NCI-H345 treated with DMSO at 0.1 percent for 48 hours (cell line): Measurements from ENCODE around the gene AKR1B15.
A peak's percentile ranks its signal among the peaks of the same experiment; 100 is the strongest.
"Not testable (repeated sequence)": the region's sequence is repeated elsewhere in the genome, so short reads cannot be mapped to it uniquely, and the experiment has no call there.

Experiments used
- DNase-seq: peaks from one replicate; lab custom pipeline; 2025; ENCODE audit not compliant: unreplicated experiment; lab: John Stamatoyannopoulos, UW

AKR1B15 gene

DNA sequence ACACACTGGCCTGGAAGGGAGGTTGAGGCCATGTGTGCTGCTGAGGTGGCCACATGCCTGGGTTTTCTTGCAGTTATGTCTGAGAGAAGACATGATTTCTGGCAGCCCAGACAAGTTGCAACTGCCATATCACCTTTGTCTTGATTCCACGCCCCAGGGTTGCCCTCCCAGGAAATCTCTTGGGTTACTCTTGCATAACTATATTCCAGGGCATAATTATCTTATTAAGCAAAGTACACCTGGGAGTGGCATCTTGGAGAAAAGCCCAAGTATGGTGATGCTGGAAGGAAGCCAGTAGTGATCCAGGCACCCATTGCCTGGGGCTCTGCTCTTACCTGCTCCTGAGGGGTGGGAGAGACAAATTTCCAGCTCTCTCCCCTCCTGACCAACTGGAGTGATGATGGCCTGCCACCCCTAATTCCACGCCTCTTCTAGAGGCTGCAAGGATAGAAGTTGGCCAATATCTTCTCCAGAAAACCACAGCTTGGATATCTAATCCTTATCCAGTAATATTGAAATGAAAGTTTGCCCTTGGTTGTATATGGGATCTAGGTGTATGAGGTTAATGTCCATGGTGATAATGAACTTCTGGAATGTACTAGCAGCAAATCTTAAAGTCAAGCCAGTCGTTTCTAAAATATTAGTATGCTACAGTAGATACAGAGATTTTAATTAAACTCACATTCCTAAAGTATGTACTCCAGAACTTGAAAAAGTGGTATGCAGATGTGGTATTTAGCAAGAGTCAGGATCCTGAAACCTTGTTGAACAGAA lies 16.5 kb upstream of the AKR1B15 start:
- no peak for DNase-seq

- no peak for DNase-seq
Measured at GRCh38 chr7:134532954-134533218, 16.0 kb upstream of the AKR1B15 start.

GRCh38 chr7:134533288-134533771 lies 15.6 kb upstream of the AKR1B15 start:
- no peak for DNase-seq

DNA sequence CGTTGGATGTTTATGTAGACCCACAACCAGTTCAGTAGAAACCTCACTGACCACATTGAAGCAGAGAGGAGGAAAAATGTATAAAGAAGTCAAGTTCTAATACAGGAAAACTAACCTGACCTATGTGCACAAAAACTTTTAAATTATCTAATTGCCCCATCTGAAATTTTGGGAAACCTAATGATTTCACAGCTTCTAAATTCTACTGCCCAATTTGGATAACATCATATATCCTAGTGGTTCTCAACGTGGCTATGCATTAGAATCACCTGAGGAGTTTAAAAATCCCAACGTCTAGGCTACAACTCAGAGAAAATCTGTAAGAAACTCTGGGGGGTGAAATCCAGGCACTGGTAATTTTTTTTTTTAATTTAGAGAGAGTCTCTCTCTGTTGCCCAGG lies 14.3 kb upstream of the AKR1B15 start:
- DNase-seq, result no peak

DNA sequence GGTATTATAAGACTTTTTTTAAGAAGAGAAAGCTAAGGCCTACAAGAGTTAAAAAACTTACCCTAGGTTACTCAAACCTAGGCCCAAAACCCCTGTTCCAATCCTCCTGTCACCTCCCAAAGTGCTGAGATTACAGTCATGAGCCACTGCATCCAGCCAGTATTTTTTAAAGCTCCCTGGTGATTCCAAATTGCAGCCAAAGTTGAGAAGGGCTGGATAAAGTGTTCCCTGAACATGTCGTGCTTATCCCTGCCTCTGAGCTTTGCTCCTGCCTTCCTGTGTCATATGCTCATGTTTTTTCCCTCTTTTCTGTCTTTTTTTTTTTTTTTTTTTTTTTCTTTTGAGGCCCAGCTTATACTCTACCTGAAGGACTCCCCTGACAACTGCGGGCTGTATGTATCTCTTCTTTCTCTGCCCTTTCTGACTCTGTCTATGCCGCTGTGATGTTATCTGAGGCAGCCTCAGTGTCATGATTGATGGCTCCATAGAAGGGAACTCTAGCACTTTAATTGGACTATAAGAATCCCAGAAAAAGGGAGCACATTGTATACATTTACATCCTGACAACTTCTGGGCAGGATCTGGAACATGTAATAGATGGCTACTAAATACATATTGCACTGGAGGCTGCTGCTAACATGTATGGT lies 13.5 kb upstream of the AKR1B15 start:
- no peak for DNase-seq

- no peak for DNase-seq
Measured at GRCh38 chr7:134535919-134536299, 13.0 kb upstream of the AKR1B15 start.

DNA sequence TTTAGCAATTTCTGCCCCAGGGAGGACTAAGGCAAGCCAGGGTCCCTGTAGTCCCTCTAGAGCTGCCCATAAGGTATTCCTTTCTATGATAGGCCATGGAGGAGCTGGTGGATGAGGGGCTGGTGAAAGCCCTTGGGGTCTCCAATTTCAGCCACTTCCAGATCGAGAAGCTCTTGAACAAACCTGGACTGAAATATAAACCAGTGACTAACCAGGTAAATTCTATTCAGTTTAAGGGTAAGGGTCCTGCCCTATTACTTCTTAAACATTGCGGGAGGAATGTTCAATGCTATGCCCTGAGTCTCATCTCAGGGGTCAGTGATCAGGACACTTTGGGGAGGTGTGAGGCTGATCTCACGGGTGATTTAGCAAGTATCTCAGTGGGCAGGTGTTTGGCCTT lies 12.4 kb upstream of the AKR1B15 start:
- not testable (repeated sequence) for DNase-seq

DNA sequence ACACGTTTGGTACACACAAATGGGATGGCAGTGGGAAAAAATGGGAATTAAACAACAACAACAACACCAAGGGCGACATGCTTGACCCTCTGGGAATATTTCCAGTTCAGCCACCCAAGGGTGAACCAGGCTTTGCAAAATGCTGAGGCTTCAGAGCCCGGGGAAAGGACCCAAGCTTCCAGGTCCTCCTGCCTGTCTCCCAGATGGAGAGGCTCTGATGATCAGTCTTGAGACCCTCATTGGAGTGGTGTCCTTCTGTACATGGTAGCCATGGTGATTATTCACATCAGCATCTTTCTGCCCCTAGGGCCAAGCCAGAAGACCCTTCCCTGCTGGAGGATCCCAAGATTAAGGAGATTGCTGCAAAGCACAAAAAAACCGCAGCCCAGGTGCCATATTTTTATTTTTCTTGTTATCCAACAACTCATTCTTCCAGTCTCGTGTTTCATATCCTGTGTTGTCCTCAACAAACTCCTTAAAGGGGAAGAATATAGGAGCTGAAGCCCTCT lies 11.6 kb upstream of the AKR1B15 start:
- not testable (repeated sequence) for DNase-seq

- no peak for DNase-seq
Measured at GRCh38 chr7:134539380-134540004, 9.4 kb upstream of the AKR1B15 start.

GRCh38 chr7:134541501-134542194 lies 7.3 kb upstream of the AKR1B15 start:
- DNase-seq, result not testable (repeated sequence)

DNA sequence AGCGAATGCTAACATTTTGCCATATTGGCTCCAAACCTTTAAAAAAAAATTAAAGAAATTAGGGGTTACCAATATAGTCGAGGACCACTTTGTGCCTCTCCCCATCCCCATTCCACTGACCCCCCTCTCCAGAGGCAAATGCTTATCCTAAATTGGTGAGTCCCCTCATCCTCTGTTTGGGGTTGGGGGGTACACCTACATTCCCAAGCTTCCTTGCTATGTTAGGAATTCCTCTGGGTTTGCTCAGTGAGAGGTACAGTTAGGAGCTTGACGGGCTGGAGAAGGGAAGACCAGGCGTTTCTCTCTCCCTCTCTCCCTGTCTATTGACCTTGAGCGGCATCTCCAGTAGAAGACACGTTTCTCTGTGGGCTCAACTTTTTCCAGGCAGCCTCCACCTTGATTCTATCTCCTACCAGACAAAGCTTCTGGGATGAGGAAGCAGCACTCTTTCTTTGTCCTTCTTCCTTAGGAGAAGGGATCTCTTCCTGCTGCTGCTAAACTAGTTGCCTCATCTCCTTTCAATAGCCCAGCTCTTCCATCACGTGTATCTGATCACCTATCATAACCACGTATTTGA lies 6.6 kb upstream of the AKR1B15 start:
- no peak for DNase-seq

GRCh38 chr7:134545380-134545779 lies 3.5 kb upstream of the AKR1B15 start:
- no peak for DNase-seq

DNA sequence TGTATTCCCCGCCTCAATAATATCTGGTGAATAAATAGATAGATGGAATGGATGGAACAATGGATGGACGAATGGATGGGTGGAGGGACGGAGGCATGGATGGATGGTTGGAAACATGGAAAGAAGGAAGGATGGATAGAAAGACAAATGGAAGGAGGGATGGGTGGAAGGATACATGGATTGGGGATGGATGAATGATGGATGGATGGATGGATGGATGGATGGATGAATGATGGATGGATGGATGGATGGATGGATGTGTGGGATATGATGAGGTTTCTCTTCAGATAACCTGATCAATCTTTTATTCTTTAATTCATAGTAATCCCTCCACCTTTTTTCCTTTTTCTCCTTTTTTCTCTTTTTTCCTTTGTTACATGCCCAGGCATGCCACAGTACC lies 3.0 kb upstream of the AKR1B15 start:
- no peak for DNase-seq

DNA sequence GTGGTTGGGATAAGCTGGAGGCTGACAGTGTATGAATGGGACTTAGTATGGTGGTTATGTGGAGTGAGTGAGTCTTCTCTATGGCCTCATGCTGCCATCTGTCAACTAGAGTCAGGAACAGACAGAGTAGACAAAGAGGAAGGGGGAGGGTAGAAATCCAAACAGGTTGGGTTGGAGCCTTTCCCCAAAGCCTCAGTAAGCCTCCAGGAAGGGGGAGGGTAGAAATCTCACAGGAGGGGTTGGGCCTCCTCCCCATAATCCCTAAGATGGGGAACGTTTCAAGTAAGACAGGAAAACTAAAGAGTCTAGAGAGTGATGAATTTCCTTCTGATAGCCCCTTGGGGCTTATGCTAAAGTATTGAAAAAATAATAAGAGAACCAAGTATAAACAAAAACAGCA lies 2.0 kb upstream of the AKR1B15 start:
- no peak for DNase-seq

- peak; percentile 75 for DNase-seq
Measured at GRCh38 chr7:134547397-134548054, 1.4 kb upstream of the AKR1B15 start.

DNA sequence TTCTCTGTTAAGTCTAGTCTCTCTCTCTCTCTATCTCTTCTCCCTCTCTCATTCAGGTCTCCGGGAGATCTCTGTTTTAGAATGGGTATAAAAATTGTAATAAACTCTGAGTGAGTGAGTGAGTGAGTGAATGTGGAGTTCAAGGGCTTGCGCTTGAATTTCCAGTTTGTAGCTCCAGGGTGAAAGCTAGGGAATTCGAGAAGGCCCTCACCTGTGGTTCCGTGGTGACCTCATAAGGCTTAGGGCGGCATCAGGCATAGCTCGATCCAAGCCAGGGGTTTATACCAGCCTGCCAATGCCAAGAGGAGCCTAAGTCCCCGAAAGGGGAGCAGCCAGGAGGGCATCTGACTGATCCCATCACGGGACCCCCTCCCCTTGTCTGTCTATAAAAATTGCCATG lies 456 bp downstream of the AKR1B15 start:
- no peak for DNase-seq

GRCh38 chr7:134552105-134552504 lies 3.2 kb downstream of the AKR1B15 start:
- no peak for DNase-seq

DNA sequence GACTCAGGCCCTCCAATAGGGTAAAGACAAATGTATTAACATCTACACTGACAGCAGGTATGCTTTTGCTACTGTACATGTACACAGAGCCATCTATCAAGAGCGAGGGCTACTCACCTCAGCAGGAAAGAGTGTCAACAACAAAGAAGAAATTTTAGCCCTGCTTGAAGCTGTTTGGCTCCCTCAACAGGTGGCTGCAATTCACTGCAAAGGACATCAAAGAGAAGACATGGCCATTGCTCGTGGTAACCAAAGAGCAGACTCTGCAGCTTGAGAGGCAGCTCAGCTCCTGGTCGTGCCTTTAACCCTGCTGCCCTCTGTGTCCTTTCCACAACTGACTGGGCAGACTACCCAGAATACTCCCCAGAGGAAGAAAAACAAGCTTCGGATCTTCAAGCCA lies 5.1 kb downstream of the AKR1B15 start:
- DNase-seq, result no peak

DNA sequence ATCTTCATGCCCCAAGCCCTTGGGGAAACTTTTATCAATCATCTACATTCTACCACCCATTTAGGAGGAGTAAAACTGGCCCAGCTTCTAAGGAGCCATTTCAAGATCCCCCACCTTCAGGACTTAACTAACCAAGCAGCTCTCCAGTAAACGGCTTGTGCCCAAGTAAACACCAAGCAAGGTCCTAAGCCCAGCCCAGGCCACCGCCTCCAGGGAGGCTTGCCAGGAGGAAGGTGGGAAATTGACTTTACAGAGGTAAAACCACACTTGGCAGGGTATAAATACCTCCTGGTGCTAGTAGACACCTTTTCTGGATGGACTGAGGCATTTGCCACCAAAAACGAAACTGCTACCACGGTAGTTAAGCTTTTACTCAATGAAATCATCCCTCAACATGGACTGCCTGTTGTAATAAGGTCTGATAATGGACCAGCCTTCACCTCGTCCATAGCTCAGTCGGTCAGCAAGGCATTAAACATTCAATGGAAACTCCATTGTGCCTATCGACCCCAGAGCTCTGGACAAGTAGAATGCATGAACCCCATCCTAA lies 5.6 kb downstream of the AKR1B15 start:
- DNase-seq, result no peak

- no peak for DNase-seq
Measured at GRCh38 chr7:134557391-134557790, 8.5 kb downstream of the AKR1B15 start.
